Measurements from ENCODE around the gene PLD6.
"Not testable (repeated sequence)": the region's sequence is repeated elsewhere in the genome, so short reads cannot be mapped to it uniquely, and the experiment has no call there.

The PLD6 gene

DNA sequence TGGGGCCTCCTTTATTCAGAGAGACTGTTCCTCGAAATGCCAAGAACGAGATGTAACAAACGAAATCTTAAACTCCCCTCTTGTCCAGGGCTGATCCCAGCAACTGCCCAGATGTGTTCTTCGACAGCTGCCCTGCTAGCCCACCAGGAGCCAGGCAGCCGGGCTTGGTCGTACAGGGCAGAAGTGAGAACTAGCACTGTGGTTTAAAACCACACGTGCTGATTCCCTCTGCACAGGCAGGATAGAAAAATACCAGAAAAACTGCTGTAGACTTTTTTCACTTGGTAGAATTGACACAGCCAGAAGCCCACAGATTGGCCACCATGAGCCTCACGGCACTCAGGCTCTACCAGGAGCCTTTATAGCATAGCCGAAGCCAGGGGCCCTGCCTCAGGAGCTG lies 33.1 kb downstream of the PLD6 start:
- DNase-seq = no peak

DNA sequence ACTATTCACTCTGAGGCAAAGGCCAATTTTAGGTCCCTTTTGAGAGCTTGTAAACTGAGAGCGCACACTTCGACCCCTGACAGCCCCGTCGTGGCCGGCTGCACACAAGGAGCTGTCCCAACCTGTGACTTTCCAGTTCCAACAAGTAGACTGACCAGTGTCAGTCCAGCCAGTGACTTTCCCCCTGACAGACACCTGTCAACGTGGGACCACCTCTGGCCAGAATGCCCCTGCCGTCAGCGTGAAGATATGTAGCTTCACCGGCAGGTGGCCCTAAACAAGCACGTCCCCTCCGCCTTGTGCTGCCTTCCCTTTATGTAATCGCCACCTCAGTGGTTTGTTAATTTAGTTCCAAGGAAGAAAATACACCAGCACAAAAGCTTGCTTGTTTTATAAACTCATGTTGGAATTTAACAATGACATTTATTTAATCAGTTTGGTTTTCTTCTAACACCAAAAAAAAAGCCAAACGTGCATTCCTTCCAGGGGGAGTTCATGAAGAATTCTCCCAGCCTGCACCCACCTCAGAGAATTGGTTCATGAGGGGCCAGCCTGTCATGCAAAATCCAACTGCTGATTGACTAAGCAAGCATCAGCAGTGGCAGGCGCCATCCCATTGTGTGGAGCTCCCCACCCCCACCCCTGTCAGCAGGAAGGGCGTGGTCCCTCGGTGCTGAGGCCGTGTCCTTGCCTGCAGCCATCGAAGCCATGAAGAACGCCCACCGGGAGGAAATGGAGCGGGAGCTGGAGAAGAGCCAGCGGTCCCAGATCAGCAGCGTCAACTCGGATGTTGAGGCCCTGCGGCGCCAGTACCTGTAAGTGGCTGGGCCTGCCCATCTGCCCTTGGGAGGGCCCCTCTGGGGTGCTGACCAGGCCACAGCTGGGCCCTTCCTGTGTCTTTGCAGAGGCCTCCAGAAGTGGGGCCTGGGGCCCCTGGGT lies 33.9 kb downstream of the PLD6 start:
- DNase-seq = no peak

DNA sequence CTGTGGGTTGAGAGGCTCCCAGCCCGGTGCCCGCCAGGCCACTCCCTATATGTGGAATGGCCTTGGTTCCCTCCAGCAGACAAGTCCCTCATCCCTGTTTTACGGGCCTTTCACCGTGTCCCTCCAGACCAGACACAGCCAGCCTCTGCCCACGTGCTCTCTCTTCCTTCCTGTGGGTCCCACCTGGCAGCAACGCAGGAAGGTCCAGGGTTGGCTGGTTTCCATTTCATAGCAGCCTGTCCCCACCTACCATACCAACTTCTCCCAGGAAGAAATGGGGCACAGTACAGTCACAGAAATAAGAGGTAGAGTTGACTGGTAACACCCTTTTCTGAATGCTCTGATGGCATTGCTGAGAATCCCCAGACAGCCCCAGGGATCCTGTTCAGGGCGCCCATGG lies 34.9 kb downstream of the PLD6 start:
- DNase-seq = no peak

GRCh38 chr17:17170346-17170985 lies 35.7 kb downstream of the PLD6 start:
- no peak for DNase-seq

DNA sequence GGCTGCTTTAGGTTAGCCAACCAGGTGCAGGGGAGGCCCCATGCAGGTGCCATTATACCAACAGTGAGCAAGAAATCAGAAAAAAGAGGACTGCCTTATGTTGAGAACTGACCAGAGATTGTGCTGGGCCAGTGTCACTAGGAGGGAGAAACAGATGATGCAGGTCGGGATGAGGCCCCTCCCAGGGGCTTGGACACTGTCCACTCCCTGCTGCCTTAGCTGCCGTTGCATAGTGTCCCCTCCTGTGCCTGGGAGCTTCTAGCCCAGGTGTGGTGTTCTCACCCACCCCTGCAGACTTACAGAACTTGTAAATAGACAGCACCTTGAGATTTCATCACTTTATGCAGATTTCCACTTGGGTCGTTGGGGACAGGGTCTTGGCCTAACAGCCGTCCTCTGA lies 36.7 kb downstream of the PLD6 start:
- no peak for DNase-seq

GRCh38 chr17:17168401-17168800 lies 37.7 kb downstream of the PLD6 start:
- no peak for DNase-seq

- DNase-seq = no peak
These were observed 38.1 kb downstream of the PLD6 start for GRCh38 chr17:17167986-17168385.

DNA sequence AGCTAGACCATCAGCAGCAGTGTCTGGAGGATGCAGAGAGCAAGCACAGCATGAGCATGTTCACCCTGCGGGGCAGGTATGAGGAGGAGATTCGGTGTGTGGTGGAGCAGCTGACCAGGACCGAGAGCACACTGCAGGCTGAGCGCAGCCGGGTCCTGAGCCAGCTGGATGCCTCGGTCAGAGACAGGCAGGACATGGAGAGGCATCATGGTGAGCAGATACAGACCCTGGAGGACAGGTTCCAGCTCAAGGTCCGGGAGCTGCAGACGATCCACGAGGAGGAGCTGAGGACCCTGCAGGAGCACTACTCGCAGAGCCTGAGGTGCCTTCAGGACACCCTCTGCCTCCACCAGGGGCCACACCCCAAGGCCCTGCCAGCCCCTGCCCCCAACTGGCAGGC lies 38.8 kb downstream of the PLD6 start:
- DNase-seq = no peak

GRCh38 chr17:17166446-17166845 lies 39.7 kb downstream of the PLD6 start:
- DNase-seq = no peak

DNA sequence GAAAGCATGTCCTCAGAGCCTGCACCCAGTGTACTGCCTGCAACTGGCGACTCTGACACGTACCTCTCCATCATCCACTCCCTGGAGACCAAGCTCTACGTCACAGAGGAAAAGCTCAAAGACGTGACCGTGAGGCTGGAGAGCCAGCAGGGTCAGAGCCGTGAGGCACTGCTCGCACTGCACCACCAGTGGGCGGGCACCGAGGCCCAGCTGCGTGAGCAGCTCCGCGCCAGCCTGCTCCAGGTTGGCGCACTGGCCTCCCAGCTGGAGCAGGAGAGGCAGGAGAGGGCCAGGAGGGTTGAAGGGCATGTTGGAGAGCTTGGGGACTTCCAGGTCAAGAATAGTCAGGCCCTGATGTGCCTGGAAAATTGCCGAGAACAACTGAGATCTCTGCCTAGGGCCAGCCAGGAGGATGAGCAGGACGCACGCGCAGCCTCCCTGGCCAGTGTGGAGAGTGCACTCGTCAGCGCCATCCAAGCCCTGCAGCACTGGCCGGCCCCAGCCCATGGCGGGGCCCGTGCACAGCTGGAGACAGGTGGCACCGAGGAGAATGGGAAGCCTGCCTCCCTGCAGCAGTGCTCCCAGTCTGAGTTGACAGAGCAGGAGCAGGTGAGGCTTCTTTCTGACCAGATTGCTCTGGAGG lies 40.3 kb downstream of the PLD6 start:
- DNase-seq = no peak

- no peak for DNase-seq
These were observed 41.5 kb downstream of the PLD6 start for GRCh38 chr17:17164676-17165075.

GRCh38 chr17:17164156-17164555 lies 42.0 kb downstream of the PLD6 start:
- DNase-seq = no peak

GRCh38 chr17:17161759-17162158 lies 44.4 kb downstream of the PLD6 start:
- no peak for DNase-seq

- DNase-seq = no peak
These were observed 45.0 kb downstream of the PLD6 start for GRCh38 chr17:17161121-17161520.

DNA sequence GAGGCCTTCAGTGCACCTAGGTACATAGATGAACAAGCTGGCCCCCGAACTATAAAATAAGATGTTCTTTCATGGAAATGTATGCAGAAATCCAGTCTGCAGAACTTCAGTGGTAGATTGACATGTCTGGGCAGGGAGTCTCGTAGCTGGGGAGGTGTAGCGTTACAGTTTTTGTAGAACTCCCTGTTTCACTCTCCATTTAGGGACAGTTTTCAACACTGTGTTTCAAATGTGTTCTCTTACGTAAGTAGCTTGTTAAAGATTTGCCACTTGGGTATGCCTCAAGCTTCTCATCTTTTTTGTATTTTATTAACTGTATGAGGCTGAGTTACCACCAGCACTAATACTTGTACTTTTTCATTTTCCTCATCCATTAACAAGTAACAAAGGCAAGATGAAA lies 46.6 kb downstream of the PLD6 start:
- DNase-seq = no peak

DNA sequence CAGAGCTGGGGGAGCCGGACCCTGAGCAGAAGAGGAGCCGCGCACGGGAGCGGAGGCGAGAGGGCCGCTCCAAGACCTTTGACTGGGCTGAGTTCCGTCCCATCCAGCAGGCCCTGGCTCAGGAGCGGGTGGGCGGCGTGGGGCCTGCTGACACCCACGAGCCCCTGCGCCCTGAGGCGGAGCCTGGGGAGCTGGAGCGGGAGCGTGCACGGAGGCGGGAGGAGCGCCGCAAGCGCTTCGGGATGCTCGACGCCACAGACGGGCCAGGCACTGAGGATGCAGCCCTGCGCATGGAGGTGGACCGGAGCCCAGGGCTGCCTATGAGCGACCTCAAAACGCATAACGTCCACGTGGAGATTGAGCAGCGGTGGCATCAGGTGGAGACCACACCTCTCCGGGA lies 47.6 kb downstream of the PLD6 start:
- not testable (repeated sequence) for DNase-seq

DNA sequence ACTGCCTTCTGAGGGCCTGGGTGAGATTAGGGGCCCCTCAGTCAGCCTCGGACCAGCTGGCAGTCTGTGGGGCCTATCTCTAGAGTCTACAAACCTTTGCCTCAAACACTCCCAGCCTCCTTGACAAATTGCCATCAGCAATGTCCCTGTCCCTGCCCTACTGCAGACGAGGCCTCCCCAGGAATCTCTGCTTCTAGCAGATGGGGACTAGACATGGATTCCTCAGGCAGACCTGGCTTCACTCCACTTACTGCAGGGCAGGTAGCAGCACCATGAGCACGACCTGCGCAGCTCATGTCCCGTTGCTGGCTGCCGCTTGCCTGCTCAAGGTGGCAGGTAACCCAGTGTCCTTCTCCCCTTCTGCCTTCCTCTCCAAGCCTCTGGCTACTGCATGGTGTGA lies 49.1 kb downstream of the PLD6 start:
- DNase-seq = no peak

DNA sequence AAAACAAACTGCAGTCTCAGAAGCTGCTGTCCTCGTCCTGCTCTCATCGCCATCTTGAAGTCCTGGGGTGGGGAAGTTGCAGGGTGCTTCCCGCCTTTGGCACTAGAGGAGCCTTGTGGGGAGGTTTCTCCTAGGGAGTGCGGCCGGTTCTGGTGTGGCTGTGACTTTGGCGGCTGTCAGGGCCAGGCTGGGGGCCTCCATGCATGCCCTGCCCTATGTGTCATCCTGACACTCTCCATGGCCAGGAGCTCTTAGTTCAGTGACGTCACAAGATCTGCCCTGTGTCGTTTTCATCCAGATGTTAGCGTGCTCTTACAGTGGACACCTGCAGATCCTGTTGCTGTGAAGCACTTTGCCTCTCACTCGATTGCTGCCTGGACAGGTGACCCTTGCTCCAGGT lies 49.6 kb downstream of the PLD6 start:
- no peak for DNase-seq

DNA sequence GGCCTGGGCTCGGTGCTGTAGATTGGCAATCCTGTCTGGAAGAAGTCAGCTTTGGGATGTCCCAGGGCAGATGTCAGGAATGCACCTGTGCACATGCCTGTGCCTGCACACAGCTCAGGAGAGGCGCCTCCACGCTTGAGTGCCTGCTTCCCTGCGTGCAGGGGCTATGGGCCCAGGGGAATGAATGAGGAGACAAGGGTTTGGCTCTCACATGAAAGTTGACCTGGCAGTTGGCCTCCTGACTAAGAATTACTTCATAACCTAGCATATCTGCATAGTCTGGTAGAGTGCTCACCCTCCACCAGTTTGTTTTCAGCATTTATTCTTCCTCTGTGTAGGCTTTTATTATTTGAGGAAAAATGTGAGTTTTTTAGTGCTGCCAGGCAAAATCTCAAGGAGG lies 50.0 kb downstream of the PLD6 start:
- peak; percentile 72 for DNase-seq

DNA sequence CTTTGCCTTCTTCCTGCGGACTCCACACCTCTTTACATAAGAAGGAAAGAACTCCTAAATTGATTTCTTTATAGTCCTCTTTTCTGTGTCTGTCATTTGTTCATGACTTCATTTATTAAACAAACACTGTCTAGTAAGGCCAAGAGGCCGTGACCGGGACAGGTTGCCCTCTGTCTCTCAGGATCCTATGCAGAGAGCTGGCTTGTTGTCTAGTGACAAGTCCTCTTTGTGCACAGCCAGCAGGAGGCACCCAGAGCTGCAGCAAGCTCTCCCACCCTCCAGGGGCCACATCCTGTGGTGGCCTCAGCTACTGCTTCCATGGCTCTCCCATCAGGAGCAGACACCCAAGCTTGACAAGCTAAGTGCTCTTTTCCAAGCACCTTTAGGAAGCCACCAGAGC lies 50.6 kb downstream of the PLD6 start:
- DNase-seq = no peak

GRCh38 chr17:17154981-17155380 lies 51.2 kb downstream of the PLD6 start:
- no peak for DNase-seq

DNA sequence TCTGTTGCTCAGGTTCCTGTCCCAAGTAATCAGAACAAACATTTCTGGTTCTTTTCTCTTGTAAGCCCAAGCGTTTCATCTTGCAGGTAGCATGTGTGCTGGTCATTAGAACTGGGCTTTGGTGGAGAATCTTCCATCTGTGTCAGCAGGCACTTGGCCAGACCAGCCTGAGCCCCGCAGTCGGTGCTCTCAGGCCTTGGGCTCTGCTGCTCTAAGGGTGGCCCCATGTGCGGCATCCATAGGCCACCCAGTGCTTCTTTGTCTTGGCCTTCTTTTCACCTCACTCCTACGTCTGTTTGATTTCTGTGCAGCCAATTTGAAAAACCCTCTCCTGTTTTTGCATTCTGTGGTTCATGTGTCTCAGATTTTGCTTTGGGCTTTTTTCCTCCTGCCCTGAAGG lies 51.6 kb downstream of the PLD6 start:
- no peak for DNase-seq

- no peak for DNase-seq
These were observed 52.4 kb downstream of the PLD6 start for GRCh38 chr17:17153709-17154108.

DNA sequence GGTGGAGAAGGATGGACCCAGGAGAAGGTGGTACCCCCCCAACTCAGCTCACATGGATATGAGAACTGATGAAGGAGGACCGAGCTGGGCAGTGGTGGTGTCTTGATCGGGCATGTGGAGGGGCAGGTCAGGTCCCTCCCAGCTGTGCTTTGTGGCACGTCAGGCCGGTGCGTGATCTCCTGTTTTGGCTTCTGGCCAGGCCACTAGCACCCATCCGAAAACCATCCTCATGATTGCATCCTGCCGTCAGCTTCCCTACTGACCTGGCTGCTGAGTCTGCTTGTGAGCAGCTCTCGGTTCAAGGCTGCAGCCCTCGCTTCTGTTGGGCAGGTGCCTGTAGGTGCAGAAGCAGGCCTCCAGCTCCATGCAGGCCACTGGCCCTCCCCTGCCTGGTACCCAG lies 53.1 kb downstream of the PLD6 start:
- no peak for DNase-seq
